HG03064 (cell line): ENCODE measurements around the gene CPA2.
"Not testable (repeated sequence)": the region's sequence is repeated elsewhere in the genome, so short reads cannot be mapped to it uniquely, and the experiment has no call there.

Source experiments
- ATAC-seq: cut with Tn5 transposase; IDR thresholded peaks from one replicate; pipeline ENCODE4 v1.9.1; 2021; ENCODE audit warnings: low read depth; ENCODE audit not compliant: unreplicated experiment

The CPA2 gene

DNA sequence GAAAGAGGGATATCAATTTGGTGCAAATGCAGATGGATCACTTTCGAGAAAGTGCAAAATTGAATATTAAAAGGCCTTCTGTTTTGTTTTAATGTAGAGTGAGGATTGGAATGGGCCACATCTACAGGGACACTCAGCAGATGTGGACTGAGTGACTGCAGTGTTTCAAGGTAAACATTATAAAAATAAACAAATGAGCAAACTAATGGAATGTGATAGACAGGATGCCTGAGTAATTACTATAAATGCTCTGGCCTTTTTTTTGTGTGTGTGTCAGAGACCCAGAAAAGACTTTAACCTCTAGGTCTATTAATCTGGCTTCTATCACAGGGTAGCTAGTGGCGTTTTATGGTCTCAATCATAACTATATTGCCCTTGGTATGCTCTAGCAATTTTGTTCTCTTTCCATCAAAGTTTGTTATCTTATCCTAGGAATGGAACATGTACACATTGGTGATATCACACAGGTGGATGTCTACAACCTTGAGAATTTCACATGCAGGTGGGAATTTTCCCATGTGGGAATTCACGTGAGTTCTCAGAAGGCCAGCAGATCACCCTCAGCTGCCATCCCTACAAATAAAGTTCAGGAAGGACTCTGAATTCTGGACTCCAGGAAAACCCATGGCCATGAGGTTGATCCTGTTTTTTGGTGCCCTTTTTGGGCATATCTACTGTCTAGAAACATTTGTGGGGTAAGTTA, at the start of gene CPA2:
Gene CPA2 (plus strand): TSS at position 606 of the 703 bp plus-strand sequence. CDS start 19 bp downstream, at position 625.
- ATAC-seq = no peak

DNA sequence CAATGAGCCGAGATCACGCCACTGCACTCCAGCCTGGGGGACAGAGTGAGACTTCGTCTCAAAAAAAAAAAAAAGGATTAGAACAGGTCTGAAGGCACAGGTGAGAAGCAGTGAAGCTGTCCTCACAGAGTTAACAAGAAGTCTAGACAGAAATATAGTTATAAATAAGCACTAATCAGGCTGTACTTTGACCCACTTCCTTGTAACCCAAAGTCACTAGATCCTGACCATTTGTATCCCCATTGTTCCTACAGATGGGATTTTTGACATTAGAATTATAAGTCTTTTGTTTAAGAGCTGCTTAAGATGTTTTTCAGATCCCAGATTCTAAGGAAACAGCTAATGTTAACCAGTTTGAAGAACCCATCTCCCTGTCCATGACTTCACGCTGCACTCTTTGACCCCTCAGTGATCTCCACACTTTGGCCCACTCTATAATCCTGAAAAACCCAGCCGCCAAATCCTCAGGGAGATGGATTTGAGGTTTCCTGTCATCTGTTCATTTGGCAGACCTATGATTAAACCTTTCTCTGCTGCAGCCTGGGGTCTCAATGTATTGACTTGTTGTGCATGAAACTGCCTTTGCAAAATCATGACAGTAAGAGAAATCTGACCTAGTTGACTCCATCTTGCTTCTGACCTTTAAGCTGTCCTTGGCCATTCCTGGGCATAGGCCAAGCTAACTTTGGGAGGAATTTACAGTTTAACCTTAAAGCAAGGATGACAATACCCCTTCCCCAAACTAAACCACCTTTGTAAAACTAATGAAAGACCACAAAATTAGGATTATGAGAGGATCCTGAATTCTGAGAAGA, 47.6 kb upstream of the CPA2 start:
- ATAC-seq = no peak

DNA sequence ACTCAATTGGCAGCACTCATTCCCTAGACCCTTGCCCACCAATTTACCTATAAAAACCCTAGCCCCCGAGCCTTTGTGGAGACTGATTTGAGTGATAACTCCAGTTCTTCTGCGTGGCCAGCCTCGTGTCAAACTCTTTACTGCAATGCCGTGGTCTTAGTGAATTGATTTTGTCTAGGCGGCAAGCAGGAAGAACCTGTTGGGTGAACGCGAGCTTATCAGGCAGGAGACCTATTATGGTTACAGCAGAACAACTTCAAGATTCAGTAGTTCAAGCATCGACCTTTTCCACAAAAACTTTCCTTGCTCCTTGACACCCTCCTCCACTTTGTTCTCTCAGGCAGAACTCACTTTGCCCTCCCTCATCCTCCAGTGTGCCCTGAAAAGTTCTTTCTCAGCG, 46.8 kb upstream of the CPA2 start:
- ATAC-seq = no peak

DNA sequence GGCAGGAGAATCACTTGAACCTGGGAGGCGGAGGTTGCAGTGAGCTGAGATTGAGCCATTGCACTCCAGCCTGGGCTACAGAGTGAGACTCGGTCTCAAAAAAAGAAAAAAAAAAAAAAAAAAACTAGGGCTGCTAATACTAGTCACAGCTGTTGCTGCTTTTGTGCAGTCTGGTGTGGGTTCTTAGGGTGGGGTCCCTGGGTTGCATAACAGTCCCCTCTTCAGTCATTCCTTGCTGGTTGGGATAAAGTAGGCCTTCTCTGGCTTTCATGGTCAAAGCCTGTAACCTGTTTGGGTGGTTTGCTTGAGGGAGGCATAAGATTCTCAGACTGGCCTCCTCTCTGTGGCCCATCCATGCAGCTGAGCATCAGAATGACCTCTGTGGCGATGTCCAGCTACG, 44.9 kb upstream of the CPA2 start:
- no peak for ATAC-seq

DNA sequence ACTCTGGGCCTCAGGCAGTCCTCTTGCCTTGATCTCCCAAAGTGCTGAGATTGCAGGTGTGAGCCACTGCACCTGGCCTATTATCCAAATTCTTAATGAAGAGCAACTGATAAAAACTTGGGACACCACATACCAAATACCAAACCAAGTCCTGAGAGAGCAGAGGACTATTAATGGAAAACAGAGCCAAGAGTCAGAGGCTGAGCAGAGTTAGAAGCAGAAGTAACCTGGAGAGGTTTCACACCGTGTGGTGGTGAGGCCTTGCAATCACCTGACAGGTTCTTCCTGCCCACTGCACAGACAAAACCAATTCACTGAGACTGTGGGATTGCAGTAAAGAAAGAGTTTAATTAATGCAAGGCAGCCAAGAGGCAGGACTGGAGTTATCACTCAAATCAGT, 43.0 kb upstream of the CPA2 start:
- no peak for ATAC-seq

DNA sequence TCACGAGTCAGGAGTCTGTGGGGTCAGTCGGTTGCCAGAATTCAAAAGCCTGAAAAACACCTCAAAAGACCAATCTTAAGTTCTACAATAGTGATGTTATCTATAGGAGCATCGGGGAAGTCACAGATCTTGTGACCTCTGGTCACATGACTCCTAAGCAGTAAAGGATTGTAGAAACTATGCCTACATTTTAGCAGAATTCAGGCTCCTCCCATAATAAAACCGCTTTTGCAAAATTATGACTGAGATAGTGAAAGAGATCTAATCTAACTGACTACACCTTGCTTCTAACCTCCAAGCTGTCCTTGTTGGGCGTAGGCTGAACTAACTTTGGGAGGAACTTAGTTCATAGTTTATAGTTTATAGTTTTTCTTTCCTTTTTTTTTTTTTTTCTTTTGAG, 42.5 kb upstream of the CPA2 start:
- ATAC-seq = no peak

DNA sequence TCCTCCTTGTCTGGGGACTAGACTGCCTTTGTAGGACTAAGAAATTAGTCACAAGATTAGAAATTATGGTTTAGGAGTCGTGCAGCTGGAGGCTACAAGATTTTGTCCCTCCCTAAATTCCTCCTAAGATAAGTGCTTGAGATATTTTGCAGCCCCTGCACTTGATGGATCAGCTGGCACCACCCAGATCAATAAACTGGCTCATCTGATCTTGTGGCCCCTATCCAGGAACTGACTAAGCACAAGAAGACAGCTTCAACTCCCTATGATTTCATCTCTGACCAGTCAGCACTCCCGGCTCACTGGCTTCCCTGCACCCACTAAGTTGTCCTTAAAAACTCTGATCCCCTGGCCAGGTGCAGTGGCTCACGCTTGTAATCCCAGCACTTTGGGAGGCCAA, 41.7 kb upstream of the CPA2 start:
- ATAC-seq = not testable (repeated sequence)

DNA sequence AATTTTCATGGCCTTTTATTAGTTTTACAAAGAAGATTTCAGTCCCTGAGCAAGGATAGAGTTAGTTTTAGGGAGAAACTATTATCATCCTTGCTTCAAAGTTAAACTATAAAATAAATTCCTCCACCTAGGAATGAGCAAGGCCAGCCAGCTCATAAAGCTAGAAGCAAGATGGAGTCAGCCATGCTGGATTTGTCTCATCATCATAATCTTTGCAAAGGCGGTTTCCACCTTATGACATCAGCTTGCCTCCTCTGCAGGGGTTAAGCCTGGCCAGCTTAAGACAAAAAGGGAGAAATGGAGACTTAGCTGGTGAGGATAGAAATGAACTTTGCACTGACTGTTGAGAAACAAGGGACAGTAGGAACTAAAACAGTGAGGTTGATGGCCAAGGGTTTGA, 40.3 kb upstream of the CPA2 start:
- ATAC-seq = no peak

DNA sequence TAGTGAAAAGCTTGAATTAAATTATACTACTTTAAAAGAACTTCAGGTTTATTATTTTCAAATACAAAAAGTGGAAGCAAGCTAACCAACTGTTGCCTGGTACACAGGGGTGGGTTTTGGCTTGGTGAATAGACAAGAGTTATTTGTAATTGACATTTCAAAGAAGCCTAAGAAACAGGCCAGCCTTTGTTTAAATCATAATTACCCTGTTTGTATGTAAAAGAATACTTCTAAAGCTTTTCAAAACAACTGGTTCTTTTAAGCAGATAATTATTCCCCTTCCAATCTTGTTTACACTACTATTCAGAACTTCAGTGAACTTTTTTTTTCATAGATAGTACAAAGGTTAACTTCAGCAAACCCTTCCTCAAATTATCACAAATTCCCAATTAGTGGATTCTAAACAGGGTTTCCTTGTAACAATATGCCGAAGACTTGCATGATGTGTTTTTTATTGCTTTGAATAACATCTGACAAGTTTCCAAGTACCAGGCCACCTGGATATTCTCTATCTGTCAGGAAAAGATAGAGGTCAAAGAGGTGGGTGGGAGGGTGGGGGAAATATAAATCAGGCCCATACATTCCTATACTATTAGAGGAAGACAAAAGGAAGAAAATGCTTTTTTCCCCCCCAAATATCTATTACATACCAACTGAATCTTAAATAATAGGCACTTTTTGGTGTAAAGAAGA, 38.6 kb upstream of the CPA2 start:
- no peak for ATAC-seq

DNA sequence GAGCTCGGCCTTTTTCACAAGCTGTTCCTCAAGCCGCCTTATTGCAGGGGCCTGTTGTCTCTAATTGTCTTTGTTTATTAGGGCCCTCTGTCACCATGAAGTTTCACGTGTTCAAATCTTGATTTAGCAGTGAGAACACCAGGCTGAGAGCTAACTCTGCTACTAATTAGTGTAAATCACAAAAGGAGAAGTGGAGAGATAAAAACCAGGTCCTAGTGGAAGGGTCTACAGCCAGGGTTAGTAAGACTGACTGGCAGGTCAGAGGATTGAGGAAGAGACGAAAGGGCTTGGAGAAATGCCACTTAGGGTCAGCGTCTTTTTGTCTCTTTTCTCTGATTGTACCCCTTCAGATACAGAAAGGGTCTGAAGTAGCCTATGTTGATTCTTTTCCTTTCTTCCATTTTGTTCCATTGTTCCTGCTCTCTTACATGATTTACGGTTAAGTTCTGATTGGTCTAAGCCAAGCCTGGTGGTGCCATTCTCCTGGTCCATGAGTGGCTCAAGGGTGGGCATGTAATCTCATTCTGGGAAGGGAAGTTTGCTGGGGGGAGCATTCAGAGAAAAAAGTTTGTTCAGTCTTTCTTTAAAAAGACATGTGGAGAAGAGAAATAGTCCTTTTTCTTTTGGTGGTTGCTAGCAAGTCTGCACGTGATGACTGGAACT, 37.7 kb upstream of the CPA2 start:
- no peak for ATAC-seq

DNA sequence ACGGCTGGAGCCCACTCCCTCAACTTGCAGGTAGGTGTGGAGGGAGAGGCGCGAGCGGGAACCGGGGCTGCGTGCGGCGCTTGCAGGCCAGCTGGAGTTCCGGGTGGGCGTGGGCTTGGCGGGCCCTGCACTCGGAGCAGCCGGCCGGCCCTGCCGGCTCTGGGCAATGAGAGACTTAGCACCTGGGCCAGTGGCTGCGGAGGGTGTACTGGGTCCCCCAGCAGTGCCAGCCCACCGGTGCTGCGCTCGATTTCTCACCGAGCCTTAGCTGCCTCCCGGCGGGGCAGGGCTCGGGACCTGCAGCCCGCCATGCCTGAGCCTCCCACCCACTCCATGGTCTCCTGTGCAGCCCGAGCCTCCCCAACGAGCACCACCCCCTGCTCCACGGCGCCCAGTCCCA, 36.7 kb upstream of the CPA2 start:
- not testable (repeated sequence) for ATAC-seq

DNA sequence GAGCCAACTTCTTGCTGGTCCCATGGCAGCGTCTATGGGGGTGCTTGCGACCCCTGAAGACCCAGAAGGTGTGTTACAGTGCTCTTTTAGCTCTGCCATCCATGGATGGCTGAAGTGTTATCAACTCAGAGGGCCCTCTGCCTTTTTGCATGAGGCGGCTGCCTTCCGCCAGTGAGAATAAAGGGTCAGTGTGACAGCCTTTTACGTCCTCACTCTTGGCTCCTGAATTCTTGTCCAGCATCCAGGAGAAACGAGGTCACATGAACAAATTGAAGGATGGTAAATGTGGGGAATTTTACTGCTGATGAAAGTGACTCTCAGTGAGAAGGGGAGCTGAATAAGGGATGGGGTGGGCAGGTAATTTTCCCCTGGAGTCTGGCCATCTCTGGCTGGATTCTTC, 34.9 kb upstream of the CPA2 start:
- no peak for ATAC-seq

DNA sequence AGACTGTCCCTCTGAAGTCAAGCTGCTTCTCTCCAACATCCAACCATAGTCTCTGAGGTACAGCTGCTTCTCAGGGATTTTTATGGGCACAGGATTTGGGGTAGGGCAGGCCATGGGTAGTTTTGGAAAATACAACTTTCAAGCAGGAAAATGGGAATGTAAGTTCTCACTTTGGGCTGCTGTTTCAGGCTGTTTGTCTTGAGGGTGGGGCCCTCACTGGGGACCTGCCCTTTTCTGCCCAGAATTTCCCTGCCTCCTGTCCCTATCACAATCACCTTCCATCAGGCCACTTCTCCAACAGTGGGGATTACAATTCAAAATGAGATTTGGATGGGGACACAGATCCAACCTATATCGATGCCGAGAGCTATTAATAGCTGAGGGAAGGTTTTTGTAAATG, 34.5 kb upstream of the CPA2 start:
- no peak for ATAC-seq

DNA sequence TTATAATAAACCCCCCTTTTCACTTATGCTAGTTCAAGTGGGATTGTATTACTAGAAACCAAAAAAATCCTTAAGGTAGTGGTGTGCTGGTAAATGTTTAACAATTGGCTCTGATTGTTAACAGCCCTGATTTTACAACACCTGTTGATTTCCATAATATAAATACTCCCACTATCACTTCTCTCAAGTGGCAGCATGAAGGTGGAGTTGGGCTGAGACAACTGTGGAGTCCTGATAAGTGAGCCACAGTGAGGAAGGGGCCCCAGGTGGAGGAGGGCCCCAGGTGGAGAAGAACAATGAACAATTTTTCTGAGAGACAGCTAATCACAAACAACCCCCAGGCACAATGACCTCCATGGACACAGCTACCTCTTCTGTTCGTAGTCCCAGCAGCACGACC, 32.6 kb upstream of the CPA2 start:
- no peak for ATAC-seq

DNA sequence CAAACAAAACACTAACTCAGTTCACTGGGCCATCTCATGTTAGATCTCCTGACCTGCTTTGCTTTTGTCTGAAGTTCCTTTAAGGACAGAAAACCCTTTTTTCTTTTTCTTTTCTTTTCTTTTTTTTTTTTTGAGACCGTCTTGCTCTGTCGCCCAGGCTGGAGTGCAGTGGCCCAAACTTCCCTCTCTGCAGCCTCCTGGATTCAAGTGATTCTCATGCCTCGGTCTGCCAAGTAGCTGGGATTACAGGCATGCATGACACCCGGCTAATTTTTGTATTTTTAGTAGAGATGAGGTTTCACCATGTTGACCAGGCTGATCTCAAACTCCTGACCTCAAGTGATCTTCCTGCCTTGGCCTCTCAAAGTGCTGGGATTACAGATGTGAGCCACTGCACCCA, 30.3 kb upstream of the CPA2 start:
- ATAC-seq = not testable (repeated sequence)

DNA sequence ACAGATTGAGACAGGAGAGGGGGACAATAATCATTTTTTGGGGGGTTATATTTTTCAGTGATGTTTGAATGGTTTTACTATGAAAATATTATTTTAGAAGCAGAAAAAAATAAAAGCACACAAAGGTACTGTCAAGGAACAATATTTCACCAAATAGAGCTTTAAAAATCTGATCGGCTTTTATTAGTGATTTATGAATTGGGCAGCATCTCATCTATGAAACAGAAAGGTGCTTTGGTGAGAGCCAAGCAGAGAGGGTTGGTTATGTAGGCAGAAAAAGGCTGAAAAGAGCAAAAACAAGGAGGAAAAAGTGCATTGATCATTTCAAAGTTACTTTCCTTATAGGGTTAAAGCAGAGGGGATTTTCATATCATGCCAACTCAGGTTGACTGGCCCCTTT, 26.4 kb upstream of the CPA2 start:
- no peak for ATAC-seq

DNA sequence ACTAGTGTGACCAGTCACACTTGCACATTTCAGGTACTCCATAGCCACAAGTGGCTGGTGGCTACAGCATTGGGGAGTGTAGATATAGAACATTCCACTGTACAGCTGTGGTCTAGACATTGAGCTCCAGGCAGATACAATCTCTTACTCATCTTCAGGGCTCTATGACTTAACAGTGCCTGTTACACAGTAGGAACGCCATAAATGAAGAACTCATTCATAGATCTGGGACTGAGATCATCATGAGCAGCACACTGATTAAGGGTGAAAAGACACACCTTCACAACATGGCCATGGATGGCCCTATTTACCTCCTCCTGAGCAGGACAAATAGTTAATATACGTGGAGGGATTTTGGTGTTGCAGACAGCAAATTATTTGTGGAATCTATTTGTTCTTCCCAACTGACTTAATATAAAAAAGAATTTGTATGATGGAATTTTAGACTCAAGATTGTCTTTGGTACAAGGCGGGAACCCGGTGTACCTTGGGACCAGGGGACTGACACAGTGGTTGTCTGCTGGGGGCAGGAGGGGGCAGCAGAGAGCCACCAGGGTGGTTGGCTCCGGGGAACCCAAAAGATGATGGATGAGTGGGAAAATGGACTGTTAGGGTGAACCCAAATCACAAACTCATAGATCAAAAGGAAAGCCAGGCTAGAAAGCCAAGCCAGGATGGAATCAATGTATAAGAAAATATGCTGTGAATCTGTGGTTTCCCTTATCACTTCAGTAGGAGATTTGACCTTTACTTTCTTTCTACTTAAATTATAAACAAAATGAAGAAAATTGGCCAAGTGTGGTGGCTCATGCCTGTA, 24.3 kb upstream of the CPA2 start:
- ATAC-seq = no peak

DNA sequence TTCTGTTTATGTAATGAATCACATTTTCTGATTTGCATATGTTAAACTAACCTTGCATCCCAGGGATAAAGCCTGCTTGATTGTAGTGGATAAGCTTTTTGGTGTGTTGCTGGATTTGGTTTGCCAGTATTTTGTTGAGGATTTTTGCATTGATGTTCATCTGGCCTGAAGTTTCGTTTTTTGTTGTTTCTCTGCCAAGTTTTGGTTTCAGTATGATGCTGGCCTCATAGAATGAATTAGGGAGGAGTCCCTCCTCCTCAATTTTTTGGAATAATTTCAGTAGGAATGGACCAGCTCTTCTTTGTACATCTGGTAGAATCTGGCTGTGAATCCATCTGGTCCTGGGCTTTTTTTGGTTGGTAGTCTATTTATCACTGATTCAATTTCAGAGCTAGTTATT, 23.2 kb upstream of the CPA2 start:
- not testable (repeated sequence) for ATAC-seq

DNA sequence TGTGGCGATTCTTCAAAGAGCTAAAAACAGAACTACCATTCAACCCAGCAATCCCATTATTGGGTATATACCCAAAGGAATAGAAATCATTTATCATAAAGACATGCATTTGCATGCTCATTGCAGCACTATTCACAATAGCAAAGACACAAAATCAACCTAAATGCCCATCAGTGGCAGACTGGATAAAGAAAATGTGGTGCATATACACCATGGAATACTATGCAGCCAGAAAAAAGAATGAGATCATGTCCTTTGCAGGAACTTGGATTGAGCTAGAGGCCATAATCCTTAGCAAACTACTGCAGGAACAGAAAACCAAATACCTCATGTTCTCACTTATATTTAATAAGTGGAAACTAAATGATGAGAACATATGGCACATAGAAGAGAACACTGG, 20.2 kb upstream of the CPA2 start:
- ATAC-seq = not testable (repeated sequence)

DNA sequence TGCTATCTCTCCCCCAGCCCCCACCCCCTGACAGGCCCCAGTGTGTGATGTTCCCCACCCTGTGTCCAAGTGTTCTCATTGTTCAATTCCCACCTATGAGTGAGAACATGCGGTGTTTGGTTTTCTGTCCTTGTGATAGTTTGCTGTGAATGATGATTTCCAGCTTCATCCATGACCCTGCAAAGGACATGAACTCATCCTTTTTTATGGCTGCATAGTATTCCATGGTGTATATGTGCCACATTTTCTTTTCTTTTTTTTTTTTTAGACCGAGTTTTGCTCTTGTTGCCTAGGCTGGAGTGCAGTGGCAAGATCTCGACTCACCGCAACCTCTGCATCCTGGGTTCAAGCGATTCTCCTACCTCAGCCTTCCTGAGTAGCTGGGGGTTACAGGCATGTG, 17.8 kb upstream of the CPA2 start:
- ATAC-seq = not testable (repeated sequence)
